Mesenchymal stem cell (in vitro differentiated cells and primary cell): ENCODE results near the gene BCL3.

Experiments
- DNase-seq: peaks from one replicate; pipeline ENCODE4 v3.0.0-alpha.2; 2013
- H2AFZ ChIP-seq: one replicate; pipeline ENCODE4 v1.6.1; 2013; ENCODE audit warnings: low read depth, mild to moderate bottlenecking, control low read depth, inconsistent platforms, low read length, moderate library complexity
- H2AK5ac ChIP-seq: 2 replicates; pipeline ENCODE4 v1.6.1; 2013; ENCODE audit warnings: low read length, moderate library complexity, mild to moderate bottlenecking, inconsistent platforms; ENCODE audit not compliant: severe bottlenecking
- H2BK120ac ChIP-seq: one replicate; pipeline ENCODE4 v1.6.1; 2013; ENCODE audit warnings: low read depth, mild to moderate bottlenecking, inconsistent platforms, low read length, moderate library complexity
- H2BK12ac ChIP-seq, 2 experiments: one replicate each; pipeline ENCODE4 v1.6.1; 2013; ENCODE audit warnings: inconsistent platforms in 2 of 2, low read length in 2 of 2, mild to moderate bottlenecking in 2 of 2, moderate library complexity in 2 of 2, control low read depth in 1 of 2
- H2BK15ac ChIP-seq: one replicate; pipeline ENCODE4 v1.6.1; 2013; ENCODE audit warnings: mild to moderate bottlenecking, low read depth, inconsistent platforms; ENCODE audit not compliant: poor library complexity, severe bottlenecking
- H2BK5ac ChIP-seq: 2 replicates; pipeline ENCODE4 v1.6.1; 2013; ENCODE audit warnings: low read depth, mild to moderate bottlenecking, low read length, control low read depth, inconsistent platforms; ENCODE audit not compliant: poor library complexity, severe bottlenecking
- H3K14ac ChIP-seq, 2 experiments: one replicate each; pipeline ENCODE4 v1.6.1; 2013; ENCODE audit warnings: inconsistent platforms in 2 of 2, low read length in 2 of 2, control low read depth in 1 of 2, mild to moderate bottlenecking in 1 of 2, moderate library complexity in 1 of 2
- H3K18ac ChIP-seq, 2 experiments: one replicate each; pipeline ENCODE4 v1.6.1; 2013; ENCODE audit warnings: inconsistent platforms in 2 of 2, low read length in 2 of 2, control low read depth in 1 of 2, low read depth in 1 of 2, mild to moderate bottlenecking in 1 of 2
- H3K23ac ChIP-seq, 2 experiments: one replicate each; pipeline ENCODE4 v1.6.1; 2013; ENCODE audit warnings: inconsistent platforms in 2 of 2, low read length in 2 of 2, mild to moderate bottlenecking in 2 of 2, moderate library complexity in 2 of 2, control low read depth in 1 of 2
- H3K27ac ChIP-seq: 2 replicates; pipeline ENCODE4 v1.5.1; 2013; ENCODE audit warnings: mild to moderate bottlenecking, moderate library complexity, low read length, control low read depth, inconsistent platforms; ENCODE audit not compliant: poor library complexity, severe bottlenecking
- H3K27me3 ChIP-seq, 2 experiments: 2 replicates each; pipeline versions ENCODE4 v1.6.1 to v1.7.0; 2013; ENCODE audit warnings: low read length in 2 of 2, mild to moderate bottlenecking in 2 of 2, moderate library complexity in 2 of 2, control low read depth in 1 of 2, inconsistent platforms in 1 of 2; ENCODE audit not compliant: control insufficient read depth in 1 of 2, insufficient read depth in 1 of 2
- H3K36me3 ChIP-seq, 2 experiments: 2 replicates each; pipeline versions ENCODE4 v1.6.1 to v1.7.0; 2013; ENCODE audit warnings: low read length in 2 of 2, control low read depth in 1 of 2, inconsistent platforms in 1 of 2, low read depth in 1 of 2, mild to moderate bottlenecking in 1 of 2; ENCODE audit not compliant: insufficient read depth in 2 of 2, control insufficient read depth in 1 of 2
- H3K4ac ChIP-seq, 2 experiments: one replicate each; pipeline ENCODE4 v1.6.1; 2013; ENCODE audit warnings: inconsistent platforms in 2 of 2, low read length in 2 of 2, mild to moderate bottlenecking in 2 of 2, moderate library complexity in 2 of 2, control low read depth in 1 of 2, low read depth in 1 of 2
- H3K4me1 ChIP-seq: 2 replicates; pipeline ENCODE4 v1.6.1; 2013; ENCODE audit warnings: low read depth, low read length, control low read depth; ENCODE audit not compliant: control insufficient read depth, insufficient read depth
- H3K4me2 ChIP-seq: 2 replicates; pipeline ENCODE4 v1.6.1; 2013; ENCODE audit warnings: low read length, mild to moderate bottlenecking, inconsistent platforms; ENCODE audit not compliant: poor library complexity, severe bottlenecking
- H3K4me3 ChIP-seq, 2 experiments: 2 replicates each; pipeline versions ENCODE4 v1.5.1 to v1.7.0; 2013; ENCODE audit warnings: low read length in 2 of 2, mild to moderate bottlenecking in 2 of 2, control low read depth in 1 of 2, low read depth in 1 of 2; ENCODE audit not compliant: insufficient read depth in 1 of 2
- H3K79me1 ChIP-seq: replicated peaks from 2 replicates; pipeline ENCODE4 v1.6.1; 2013; ENCODE audit warnings: mild to moderate bottlenecking, control low read depth, low read length, inconsistent platforms; ENCODE audit not compliant: poor library complexity, severe bottlenecking
- H3K9ac ChIP-seq: 2 replicates; pipeline ENCODE4 v1.7.0; 2013; ENCODE audit warnings: mild to moderate bottlenecking, low read length, moderate library complexity
- H3K9me3 ChIP-seq: 2 replicates; pipeline ENCODE4 v1.7.0; 2013; ENCODE audit warnings: mild to moderate bottlenecking, low read length; ENCODE audit not compliant: control insufficient read depth
- H4K8ac ChIP-seq: one replicate; pipeline ENCODE4 v1.6.1; 2013; ENCODE audit warnings: inconsistent platforms, mild to moderate bottlenecking, low read length, moderate library complexity
- H4K91ac ChIP-seq: one replicate; pipeline ENCODE4 v1.6.1; 2013; ENCODE audit warnings: mild to moderate bottlenecking, low read length, inconsistent platforms
- WGBS: methylation state at CpG from one replicate; pipeline ENCODE4 v1.1.7; 2013; ENCODE audit warnings: mixed read lengths; 5-methylcytosine and 5-hydroxymethylcytosine counted together

The BCL3 gene

GRCh38 chr19:44792281-44792680, 43.8 kb downstream of the BCL3 start:
- peak overlapping the region in 1 of 2 experiments; percentile 64 for H3K23ac ChIP-seq
- WGBS = 90% methylated on average over 9 of the region's 9 CpGs
- H3K27ac ChIP-seq = no peak overlapping the region
- no peak overlapping the region for H3K4ac ChIP-seq
- no peak overlapping the region for H4K91ac ChIP-seq
- no peak overlapping the region for H2BK12ac ChIP-seq
- peaks cover 11% of the 10 kb centered on the region for H3K4me1 ChIP-seq
- no peak overlapping the region for H3K18ac ChIP-seq
- H3K9ac ChIP-seq = no peak overlapping the region
- H2BK5ac ChIP-seq = no peak overlapping the region
- no peak overlapping the region for H2BK120ac ChIP-seq
- no peak overlapping the region for H3K4me2 ChIP-seq
- H3K79me1 ChIP-seq = no peaks in the 10 kb centered on the region
- no peak overlapping the region for H3K14ac ChIP-seq
- no peak overlapping the region for H2BK15ac ChIP-seq
- no peak for DNase-seq
- H2AK5ac ChIP-seq = no peak overlapping the region
- no peak overlapping the region for H2AFZ ChIP-seq
- H3K9me3 ChIP-seq = no peaks in the 10 kb centered on the region
- peaks cover 0 to 4% of the 10 kb centered on the region in 2 experiments for H3K27me3 ChIP-seq
- no peaks in the 10 kb centered on the region for H3K36me3 ChIP-seq
- H3K4me3 ChIP-seq = no peak overlapping the region
- H4K8ac ChIP-seq = no peak overlapping the region

GRCh38 chr19:44794610-44795009, 46.1 kb downstream of the BCL3 start:
- no peak overlapping the region for H2AK5ac ChIP-seq
- H2BK12ac ChIP-seq = no peak overlapping the region
- no peaks in the 10 kb centered on the region for H3K79me1 ChIP-seq
- no peaks in the 10 kb centered on the region for H3K36me3 ChIP-seq
- no peak overlapping the region for H3K23ac ChIP-seq
- no peak overlapping the region for H3K14ac ChIP-seq
- H3K4ac ChIP-seq = no peak overlapping the region
- no peak overlapping the region for H3K4me3 ChIP-seq
- H3K4me2 ChIP-seq = no peak overlapping the region
- no peak overlapping the region for H3K18ac ChIP-seq
- H2AFZ ChIP-seq = no peak overlapping the region
- no peak overlapping the region for H4K91ac ChIP-seq
- H2BK15ac ChIP-seq = no peak overlapping the region
- peaks cover 15% of the 10 kb centered on the region for H3K4me1 ChIP-seq
- WGBS = 87% methylated on average over 4 of the region's 4 CpGs
- no peaks in the 10 kb centered on the region for H3K9me3 ChIP-seq
- H4K8ac ChIP-seq = no peak overlapping the region
- peaks cover 0 to 4% of the 10 kb centered on the region in 2 experiments for H3K27me3 ChIP-seq
- H3K27ac ChIP-seq = no peak overlapping the region
- no peak overlapping the region for H2BK5ac ChIP-seq
- no peak overlapping the region for H3K9ac ChIP-seq
- no peak for DNase-seq
- no peak overlapping the region for H2BK120ac ChIP-seq

DNA sequence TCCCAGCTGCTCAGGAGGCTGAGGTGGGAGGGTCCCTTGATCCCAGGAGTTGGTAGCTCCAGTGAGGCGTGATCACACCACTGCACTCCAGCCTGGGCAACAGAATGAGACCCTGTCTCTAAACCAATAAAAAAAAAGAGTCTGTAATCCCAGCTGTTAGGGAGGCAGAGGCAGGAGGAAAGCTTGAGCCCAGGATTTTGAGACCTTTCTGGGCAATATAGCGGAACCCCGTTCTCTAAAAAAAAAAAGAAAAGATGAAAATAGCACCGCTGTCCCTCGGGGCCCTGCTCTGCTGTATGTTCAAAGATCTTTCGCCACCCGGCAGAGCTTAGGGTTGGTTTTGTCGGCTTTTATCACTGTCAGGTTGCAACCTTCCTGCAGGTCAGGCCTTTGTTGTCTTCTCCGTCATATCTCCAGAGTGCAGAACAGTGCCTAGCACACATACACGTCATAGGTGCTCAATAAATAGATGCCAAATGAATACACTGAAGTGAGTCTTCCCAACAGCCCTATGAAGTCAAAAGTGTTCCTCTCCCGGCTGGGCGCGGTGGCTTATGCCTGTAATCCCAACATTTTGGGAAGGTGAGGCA, 47.0 kb downstream of the BCL3 start:
- Histone ChIP-seq H4K91ac (no peak overlapping the region), H3K23ac (no peak overlapping the region), H4K8ac (no peak overlapping the region), H3K4me2 (no peak overlapping the region), H3K14ac (no peak overlapping the region), H3K4me3 (no peak overlapping the region), H2BK15ac (peak overlapping the region; percentile 55), H3K4me1 (peaks cover 17% of the 10 kb centered on the region), H3K4ac (no peak overlapping the region), H2BK12ac (peak overlapping the region in 1 of 2 experiments; percentile 82), H2BK5ac (no peak overlapping the region), H2AFZ (no peak overlapping the region), H2BK120ac (no peak overlapping the region), H3K9me3 (no peaks in the 10 kb centered on the region), H3K27me3 (peaks cover 0 to 4% of the 10 kb centered on the region in 2 experiments), H3K18ac (no peak overlapping the region), H2AK5ac (no peak overlapping the region), H3K79me1 (no peaks in the 10 kb centered on the region), H3K36me3 (no peaks in the 10 kb centered on the region), H3K27ac (no peak overlapping the region), H3K9ac (no peak overlapping the region)
- no peak for DNase-seq
- WGBS = 98% methylated on average over 13 of the region's 13 CpGs

GRCh38 chr19:44796701-44797115, 48.2 kb downstream of the BCL3 start:
- H3K4me3 ChIP-seq = no peak overlapping the region
- peak overlapping the region; percentile 88 for H2AFZ ChIP-seq

More at GRCh38 chr19:44796701-44797115, 48.2 kb downstream of the BCL3 start:
- Histone ChIP-seq H3K27ac (no peak overlapping the region), H3K4ac (peak overlapping the region in 1 of 2 experiments; percentile 83), H3K23ac (no peak overlapping the region), H3K9ac (no peak overlapping the region), H2BK120ac (no peak overlapping the region), H3K4me1 (peaks cover 17% of the 10 kb centered on the region), H2BK5ac (no peak overlapping the region), H3K79me1 (no peaks in the 10 kb centered on the region), H3K4me2 (peak overlapping the region; percentile 22), H4K91ac (peak overlapping the region; percentile 80), H3K9me3 (no peaks in the 10 kb centered on the region), H3K14ac (peak overlapping the region in 1 of 2 experiments; percentile 96), H3K36me3 (no peaks in the 10 kb centered on the region), H2BK15ac (no peak overlapping the region), H2AK5ac (no peak overlapping the region), H3K18ac (peak overlapping the region; percentile 70 to 85), H2BK12ac (peak overlapping the region in 1 of 2 experiments; percentile 80), H4K8ac (peak overlapping the region; percentile 97), H3K27me3 (peaks cover 0 to 4% of the 10 kb centered on the region in 2 experiments)
- DNase-seq = peak; percentile 38
- 24% methylated on average over 10 of the region's 12 CpGs for WGBS
